ENCODE measurements around the gene PLXNB2.

The PLXNB2 gene

DNA sequence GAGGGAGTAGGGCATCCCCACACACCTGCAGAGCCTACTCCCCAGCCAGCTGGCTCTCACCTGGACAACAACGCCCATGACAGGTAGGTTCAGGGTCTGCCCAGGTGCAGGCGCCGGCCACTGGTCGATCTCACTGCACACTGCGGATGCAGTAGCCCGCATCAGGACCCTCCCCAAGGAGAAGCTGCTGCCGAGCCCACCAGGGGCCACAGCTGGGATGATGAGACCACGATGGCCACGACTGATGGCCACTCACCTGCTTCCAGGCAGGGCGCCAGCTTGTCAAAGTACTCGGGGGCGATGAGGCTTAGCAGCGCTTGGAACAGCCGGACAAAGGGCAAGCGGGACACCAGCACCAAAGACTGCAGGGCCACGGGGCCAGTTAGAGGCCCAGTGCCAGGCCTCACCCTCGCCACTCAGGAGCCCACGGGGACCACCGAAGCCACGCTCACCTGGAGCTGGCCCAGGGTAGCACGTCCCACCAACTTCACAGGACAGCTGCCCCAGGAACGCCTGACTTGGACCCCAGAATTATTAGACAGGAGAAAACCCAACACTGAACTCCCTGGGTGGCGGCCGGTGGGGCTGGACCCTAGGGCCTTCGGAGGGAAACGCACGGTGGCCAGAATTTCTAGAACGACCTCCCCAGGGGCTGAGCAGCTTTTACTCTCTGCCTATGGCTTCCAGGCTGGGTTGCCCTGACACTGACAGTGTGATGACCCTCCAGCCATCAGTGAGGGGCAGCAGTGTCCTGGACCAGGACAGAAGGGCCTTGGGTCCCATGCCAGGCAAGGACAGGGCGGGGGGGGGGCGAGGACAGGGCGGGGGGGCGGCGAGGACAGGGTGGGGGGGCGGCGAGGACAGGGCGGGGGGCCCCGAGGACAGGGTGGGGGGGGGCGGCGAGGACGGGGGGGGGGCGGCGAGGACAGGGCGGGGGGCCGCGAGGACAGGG lies 8.9 kb upstream of the PLXNB2 start:
- H3K27ac ChIP-seq = no peak overlapping the region
- TF ChIP-seq, protein P1, sequence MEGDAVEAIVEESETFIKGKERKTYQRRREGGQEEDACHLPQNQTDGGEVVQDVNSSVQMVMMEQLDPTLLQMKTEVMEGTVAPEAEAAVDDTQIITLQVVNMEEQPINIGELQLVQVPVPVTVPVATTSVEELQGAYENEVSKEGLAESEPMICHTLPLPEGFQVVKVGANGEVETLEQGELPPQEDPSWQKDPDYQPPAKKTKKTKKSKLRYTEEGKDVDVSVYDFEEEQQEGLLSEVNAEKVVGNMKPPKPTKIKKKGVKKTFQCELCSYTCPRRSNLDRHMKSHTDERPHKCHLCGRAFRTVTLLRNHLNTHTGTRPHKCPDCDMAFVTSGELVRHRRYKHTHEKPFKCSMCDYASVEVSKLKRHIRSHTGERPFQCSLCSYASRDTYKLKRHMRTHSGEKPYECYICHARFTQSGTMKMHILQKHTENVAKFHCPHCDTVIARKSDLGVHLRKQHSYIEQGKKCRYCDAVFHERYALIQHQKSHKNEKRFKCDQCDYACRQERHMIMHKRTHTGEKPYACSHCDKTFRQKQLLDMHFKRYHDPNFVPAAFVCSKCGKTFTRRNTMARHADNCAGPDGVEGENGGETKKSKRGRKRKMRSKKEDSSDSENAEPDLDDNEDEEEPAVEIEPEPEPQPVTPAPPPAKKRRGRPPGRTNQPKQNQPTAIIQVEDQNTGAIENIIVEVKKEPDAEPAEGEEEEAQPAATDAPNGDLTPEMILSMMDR (conservative IDR thresholded peaks at IDR 0.05) = no peak

DNA sequence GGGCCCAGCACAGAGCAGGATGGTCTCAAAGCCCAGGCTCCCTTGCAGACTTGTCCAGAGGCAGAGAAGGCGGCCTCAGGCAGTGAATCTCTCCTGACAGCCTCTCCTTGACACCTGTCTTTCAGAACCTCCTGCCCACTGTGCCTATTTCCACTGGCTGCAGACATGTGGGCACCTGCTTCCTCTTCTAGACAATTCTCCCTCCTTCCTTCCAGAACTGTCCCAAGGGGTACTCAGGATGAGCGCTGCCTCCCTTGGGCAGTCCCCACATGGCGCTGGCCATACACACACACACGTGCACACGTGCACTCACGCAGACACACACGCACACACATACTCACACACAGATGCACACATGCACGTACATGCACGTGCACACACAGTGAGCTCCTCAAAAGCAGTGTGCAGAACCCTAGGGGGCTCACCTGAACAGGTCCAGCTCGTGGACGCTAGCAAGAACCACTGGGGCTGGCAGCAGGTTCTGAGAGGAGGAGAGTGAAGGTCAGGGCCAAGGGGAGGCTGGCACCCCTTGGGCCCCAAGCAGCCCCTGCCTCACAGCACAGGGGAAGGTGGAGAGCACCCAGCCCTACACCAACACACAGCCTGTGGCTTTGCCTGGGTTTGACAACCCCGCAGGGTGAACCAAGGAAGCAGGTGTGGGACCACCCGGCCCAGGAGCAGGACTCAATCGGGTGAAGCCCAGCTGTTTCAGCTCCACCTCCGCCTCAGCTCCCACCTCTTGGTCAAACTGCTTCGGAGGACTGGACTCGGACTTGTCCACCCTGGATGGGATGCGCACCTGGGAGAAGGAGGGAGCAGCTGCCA lies 8.1 kb upstream of the PLXNB2 start:
- TF ChIP-seq, protein P1 (conservative IDR thresholded peaks at IDR 0.05) = no peak
- no peak overlapping the region for H3K27ac ChIP-seq

DNA sequence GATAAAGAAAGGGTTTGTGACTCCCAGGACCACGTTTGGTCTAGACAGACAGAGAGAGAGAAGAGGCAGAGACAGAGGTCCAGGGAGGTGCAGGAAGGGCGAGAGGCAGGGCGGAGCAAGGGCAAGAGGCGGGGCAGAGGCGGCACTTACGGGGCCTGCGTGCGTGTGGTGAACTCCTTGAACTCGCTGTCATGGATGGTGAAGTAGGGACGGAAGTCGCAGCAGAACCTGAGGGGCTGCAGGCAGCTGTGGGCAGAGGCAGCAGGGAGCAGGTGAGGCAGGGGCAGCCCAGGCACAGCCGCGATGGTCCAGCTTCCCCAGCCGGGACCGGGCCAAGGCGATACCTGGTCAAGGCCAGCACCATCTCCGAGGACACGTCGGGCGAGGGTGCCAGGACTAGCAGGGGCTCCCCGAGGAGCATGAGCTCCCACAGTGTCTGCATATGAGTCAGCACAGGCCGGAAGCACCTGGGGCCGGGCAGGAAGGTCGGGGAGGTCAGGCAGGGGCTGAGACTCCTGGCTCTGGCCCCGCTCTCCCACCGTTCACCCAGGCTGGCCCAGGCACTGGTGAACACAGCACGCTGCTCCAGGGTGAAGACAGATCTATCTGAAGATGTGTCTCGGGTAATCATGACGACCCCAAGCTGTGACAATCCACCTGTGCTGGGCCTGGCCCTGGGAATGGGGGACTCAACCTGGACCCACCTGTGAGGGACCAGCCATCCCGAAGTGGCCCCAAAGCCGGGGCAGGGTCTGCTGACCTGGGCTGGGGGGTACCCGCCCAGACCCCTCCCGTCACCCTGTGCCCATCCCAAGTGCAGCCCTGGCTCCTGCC lies 7.2 kb upstream of the PLXNB2 start:
- H3K27ac ChIP-seq = no peak overlapping the region
- TF ChIP-seq, protein P1 (conservative IDR thresholded peaks at IDR 0.05) = no peak

DNA sequence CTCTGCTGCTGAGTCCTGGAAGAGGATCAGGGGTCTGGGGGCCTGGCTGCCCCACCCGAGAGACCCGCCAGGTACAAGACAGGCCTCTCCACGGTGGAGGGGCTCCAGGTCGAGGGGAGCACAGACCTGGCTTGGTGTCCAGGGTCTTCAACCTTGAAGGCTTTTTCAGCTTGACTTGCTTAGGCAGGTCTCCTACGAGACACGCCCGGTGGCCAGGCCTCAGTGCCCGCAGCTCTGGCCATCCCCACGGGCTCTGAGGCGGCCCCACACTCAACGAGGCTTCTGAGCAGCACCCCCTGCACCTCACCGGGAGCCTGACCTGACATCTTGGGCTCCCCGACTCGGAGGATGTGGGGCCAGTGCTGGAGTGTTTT lies 6.6 kb upstream of the PLXNB2 start:
- H3K27ac ChIP-seq = no peak overlapping the region
- TF ChIP-seq, protein P1 (conservative IDR thresholded peaks at IDR 0.05) = no peak

DNA sequence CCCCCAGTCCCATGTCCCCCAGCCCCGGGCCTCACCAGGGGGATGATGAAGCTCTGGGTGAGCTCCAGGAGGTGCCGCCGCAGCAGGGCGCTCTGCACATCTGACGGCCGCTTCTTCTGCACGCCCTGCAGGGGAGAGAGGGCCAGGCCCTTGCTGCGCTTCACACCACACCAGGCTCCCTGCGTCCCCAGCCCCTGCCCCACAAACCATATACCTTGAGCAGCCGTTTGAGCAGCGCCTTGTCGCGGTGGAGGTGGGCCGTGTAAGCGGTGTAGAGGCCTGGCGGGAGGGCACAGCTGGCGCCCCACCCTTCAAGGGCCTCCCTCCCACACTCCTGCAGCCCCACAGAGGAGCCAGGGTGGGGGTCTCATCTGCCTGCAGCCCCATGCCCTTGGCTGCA lies 6.2 kb upstream of the PLXNB2 start:
- TF ChIP-seq, protein P1 (conservative IDR thresholded peaks at IDR 0.05) = no peak
- H3K27ac ChIP-seq = no peak overlapping the region

DNA sequence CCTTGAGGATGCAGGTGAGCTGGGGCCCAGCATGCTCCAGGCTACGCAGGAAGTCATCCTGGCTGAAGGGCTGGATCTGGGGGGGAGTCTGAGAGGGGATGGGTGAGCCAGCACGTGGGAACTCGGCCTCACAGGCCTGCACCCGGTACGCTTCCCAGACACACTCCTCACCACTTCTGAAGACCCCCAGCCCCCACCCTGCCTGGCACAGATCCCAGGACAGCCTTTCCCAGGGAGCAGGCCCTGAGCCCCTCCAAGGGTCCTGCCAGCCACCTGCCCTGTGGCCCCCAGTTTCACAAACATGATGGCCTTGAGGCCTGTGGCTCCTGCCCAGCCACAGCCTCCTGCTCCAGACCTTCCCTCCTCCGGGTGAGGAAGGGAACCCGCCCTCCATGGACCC lies 5.6 kb upstream of the PLXNB2 start:
- no peak overlapping the region for H3K27ac ChIP-seq
- TF ChIP-seq, protein P1 (conservative IDR thresholded peaks at IDR 0.05) = no peak

Data from VCaP (cell line).